ENCODE data around the gene KCND2.
"Not testable (repeated sequence)": the region's sequence is repeated elsewhere in the genome, so short reads cannot be mapped to it uniquely, and the experiment has no call there.

KCND2 gene

DNA sequence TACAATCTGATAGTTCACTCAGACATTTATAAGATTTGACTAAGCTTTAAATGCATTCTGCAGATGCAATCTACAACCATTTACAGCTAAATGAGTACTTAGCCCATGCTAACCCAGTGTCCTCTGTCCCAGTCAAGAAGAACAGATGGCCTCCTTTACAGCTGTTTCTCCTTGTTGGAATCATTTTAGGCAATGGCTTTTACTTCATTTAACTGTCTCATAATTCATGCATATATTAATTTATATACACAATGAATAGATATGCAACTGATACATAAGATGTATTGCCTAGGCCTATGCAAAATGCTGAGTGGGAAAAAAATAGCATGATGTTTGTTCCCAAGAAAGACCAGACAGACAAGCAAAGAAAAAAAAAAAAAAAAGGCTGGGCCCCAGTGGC, 502.8 kb downstream of the KCND2 start:
- no peak for DNase-seq

DNA sequence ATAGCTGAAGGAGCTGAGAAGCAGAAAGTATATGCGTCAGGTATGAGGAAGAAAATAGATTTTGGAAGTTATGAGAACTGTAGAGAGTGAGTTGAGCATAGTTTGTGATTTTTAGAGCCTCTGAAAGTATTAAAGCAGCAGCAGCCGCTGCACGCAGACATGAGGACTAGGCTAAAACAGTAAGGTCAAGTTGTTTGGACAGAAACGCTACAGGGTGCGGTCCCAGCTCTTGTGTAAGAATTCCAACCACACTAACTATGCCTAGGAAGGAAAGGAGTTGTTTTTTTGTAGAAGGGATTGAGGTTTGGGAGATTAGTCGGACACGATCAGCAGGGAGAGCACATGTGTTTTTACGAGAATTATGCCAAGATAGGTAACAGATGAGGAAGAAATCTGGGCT, 506.1 kb downstream of the KCND2 start:
- DNase-seq: not testable (repeated sequence)

DNA sequence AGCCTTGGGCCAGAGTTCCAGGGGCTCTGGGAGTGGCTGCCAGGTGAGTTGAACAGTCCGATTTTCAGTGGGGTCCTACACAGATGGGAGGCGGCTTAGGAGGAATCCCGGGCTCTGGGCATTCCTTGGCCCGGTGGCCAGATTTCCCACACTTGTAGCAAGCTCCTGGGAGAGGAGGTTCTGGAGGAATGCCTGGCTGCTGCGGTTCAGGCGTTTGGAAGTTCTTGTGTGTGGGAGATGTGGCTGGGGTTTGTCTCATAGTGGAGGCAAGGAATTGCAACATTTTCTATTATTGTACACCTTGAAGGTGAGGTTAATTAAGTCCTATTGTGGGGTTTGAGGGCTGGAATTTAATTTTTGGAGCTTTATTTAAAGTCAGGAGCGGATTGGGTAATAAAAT, 507.5 kb downstream of the KCND2 start:
- DNase-seq: not testable (repeated sequence)

DNA sequence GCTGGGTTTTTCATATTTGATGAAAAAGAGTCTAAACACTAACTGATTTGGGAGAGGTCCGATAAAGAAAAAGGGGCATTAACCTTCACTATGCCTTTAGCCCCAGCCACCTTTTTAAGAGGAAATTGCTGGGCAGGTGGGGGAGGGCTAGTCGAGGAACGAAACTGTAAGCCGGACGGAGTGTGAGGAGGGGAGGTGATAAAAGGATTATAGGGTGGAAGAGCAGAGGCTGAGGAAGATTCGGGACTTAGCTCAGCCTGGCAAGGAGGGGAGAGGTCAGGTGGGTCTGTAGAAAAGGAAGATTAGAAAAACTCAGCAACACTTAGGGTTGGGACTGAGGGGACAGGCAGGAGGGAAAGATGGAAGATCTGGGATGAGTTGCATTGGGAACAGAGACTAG, 508.0 kb downstream of the KCND2 start:
- no peak for DNase-seq

DNA sequence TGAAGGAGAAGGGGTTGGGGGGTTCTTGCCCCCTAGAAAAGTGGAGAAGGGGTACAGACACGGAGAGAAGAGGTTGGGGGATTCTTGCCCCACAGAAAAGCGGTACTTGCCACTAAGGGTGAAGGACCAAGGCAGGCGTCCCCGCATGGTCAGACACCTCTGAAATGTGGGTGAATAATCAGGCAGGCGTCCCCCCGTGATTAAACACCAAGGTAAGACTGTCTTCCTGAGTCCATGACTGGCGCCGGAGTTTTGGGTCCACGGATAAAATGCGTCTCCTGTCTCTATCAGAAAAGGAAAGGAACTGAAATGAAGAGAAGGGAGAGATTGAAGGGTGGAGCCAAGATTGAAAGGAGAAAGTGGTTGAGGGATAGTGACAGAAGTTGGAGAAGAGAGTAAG, 508.9 kb downstream of the KCND2 start:
- DNase-seq: not testable (repeated sequence)

DNA sequence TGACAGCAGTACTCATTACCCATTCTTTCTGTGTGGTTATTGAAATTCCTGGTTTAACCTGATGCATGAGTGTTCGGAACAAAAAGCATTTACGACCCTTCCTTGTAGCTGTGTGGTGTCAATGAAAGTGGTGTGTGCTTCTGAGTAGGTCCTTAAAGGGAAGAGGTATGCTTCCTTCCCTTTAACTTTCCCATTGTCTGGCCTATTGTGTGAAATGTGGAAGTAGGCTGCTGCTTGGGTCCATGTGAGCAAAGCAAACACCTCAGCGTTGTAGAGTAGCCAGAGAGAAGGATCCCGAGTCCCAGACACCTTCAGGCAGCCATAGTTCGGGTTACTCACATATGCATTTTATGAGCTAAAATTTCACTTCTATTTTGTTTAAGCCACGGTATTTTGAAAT, 510.3 kb downstream of the KCND2 start:
- DNase-seq: no peak

DNA sequence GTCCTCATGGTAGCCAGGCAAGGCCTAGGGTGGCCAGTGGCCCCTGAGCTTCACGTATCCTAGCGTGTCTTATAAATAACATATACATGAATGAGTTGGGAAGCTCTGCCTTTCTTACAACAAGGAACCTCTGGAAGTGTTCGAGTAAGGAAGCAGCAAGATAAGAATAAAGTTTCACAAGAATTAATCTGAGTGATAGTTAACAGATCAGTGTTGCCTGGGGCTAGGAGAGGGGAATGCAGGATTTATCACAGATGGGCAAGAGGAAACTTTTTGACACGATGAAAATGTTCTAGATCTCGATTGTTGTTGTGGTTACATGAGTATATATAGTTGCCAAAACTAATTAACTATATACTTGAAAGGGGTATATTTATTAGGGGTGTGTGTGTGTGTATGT, 510.7 kb downstream of the KCND2 start:
- no peak for DNase-seq

DNA sequence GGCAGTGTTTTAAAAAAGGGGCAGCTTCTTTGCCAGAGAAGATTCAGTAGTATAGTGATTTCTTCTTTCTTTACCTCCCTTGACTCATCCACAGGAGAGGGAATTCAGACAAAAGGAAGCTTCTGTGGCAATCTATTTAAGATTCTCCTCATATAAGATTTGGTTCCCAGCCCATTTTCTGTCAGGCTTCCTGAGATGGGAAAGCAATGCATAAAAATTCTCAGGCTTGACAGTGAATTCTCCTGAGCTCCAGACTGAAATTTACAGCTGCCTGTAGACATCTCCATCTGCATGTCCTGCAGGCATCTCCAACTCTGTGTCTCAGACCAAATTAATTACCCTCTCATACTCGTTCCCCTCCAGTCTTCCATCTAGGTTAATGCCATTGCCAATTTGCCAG, 512.1 kb downstream of the KCND2 start:
- no peak for DNase-seq

DNA sequence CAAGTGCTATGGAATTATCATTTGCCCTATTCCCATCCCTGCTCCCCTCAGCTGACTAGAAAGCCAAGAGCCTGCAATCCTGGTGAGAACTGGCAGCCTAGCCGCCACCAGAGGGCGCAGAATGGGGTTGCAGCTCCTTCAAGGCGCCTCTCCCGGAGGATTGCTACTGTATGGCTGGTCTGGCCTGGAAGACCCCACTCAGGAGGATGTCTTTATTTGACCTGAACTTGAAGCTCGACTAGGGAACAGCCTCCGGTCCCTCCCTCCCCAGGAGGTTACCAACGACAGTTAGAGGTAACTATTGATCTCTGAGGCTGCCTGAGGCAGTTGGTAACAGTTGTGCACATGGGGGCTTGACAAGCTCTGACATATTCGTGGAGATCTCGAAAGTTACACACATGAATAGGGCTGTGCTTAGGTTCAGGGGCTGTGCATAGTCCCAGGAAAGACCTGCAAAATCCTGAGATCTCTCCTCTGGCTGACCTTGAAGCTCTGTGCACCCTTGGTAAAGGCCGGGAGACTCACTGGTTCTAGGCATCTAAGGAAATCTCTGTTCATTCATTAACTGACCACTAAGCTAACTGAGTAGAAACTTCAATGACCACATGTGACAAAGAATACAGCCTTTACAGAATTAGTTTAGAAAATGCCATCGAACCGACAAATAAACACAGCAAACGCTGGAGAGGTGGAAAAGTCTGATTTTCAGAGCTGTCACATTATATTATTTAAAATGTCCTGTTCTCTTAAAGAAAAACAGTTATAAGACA, 519.3 kb downstream of the KCND2 start:
- DNase-seq: peak; percentile 21

DNA sequence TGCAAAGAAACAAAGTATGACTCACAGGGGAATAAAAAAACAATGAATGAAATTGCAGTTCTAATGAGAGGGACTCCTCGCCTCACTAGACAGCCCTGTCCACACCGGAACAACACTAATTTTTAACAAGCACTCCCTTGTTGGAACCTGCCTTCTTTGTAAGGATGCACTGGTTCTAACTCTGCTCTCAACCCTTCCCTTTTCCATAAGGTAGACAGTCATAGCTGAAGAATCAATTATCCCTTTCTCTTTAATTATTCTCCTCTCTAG, 519.8 kb downstream of the KCND2 start:
- no peak for DNase-seq

DNA sequence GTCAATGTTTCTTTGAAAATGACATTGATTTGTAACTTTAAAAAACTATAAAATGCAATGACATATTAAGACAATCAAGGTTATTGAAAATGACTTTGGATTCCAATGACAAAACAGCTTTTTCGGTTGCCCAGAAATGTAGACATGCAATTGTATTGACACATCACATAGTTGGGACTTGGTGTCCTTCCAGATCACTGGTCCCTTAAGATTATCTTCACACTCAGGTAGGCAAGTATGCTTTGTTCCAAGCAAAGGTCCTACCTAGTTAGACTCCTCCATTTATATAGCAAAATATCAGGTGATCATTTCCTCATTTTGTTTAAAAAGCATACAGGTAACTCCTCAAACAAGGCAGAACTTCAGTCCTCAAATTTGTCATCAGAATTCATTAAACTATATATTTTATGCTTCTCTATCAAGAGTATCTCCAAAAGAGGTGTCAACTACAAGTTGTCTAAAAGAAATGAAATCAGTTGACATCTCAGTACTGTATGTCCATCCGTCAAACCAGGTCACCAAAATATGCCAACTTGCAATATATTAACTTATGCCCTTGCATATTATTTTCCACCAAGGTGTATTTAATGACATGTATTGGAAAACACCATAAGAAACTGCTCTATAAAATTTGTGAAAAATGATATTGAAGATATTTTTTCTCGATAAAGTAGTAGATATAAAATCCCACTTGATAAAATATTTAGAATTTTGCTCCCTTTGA, 520.4 kb downstream of the KCND2 start:
- no peak for DNase-seq

DNA sequence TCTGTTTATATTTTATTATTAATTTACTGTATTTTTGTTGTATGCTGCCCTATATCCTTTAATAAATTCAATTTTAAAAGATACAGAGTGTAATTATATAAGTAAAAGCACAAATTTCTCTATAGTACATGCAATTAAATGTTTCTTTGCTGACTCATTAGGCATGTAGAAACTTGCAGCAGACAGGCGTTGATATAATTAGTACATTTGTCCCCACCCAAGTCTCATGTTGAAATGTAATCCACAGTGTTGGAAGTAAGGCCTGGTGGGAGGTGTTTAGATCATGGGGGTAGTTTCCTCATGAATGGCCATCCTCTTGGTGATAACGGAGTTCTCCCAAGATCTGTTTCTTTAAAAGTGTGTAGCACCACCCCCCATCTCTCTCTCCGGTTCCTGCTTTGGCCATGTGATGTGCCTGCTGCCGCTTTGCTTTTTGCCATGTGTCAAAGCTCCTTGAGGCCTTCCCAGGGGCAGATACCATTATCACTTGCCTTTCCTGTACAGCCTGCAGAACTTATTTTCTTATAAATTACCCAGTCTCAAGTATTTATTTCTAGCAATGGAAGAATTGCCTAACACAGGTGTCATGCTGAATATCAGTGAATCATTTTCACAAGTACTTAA, 521.2 kb downstream of the KCND2 start:
- DNase-seq: no peak

DNA sequence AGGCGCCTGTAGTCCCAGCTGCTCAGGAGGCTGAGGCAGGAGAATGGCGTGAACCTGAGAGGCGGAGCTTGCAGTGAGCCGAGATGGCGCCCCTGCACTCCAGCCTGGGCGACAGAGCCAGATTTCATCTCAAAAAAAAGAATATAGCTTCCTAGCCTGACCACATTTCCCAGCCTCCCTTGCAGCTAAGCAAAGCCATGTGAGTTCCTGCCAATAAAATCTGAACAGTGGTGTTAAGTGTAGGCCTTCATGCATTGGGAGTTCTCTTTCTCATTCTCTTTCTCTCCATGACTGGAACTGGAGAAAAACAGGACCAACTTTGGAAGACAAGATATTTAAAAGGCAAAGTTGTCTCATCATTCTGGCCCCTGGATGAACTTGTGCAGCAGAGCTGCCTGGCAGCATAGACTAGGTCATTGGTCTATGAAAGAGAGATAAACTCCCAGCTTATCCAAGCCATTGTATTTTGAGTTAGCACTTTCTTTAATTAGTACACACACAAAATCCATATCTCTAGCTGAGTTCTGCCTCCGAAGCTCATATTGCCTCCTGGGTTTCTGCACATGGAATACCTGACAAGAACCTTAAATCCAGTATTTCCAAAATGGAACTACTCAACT, 524.2 kb downstream of the KCND2 start:
- no peak for DNase-seq

DNA sequence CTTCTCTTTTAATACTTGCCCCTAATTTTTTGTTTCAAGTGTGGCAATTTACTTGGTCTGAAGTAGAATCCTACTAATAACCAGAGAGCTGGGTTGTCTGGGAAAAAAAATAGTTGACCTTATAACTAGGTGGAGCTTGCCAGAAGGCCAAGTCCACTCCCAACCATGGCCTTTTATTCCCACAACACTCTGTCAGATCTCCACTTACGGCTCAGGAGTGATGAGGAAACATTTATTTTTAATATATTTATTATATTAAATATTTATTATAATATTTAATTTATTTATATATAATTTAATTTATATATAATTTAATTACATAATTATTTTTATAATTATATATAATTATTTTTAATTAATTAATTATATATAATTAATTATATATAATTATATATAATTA, 526.2 kb downstream of the KCND2 start:
- DNase-seq: no peak
